ENCODE data around the gene GRID2IP.
"Not testable (repeated sequence)": the region's sequence is repeated elsewhere in the genome, so short reads cannot be mapped to it uniquely, and the experiment has no call there.

GRID2IP gene

DNA sequence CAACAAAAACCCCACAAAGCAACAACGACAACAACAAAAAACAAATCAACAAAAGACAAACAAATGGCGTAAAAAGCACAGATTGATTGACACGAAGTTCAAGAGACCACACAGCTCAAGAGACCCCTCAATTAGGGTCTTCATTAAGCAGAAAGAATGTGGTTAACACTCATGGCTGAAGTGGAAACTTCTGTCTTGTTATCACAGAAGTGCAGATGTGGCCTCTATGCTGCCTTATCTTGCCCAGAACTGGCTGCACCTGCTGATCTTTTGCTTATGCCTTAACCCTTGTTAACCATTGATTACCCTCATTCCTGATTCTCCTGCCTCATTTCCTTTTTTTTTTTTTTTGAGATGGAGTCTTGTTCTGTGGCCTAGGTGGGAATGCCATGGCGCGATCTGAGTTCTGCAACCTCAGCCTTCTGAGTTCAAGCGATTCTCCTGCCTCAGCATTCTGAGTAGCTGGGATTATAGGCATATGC, 100.0 kb downstream of the GRID2IP start:
- no peak overlapping the region for H3K27ac ChIP-seq (ENCODE audit: poor library complexity, severe bottlenecking)
- H3K9me3 ChIP-seq (ENCODE audit: severe bottlenecking) = no peaks in the 10 kb centered on the region
- DNase-seq (ENCODE audit: low spot score) = no peak
- peaks cover 19% of the 10 kb centered on the region for H3K4me1 ChIP-seq (ENCODE audit: insufficient read depth, poor library complexity, severe bottlenecking)
- TF ChIP-seq, protein P1, sequence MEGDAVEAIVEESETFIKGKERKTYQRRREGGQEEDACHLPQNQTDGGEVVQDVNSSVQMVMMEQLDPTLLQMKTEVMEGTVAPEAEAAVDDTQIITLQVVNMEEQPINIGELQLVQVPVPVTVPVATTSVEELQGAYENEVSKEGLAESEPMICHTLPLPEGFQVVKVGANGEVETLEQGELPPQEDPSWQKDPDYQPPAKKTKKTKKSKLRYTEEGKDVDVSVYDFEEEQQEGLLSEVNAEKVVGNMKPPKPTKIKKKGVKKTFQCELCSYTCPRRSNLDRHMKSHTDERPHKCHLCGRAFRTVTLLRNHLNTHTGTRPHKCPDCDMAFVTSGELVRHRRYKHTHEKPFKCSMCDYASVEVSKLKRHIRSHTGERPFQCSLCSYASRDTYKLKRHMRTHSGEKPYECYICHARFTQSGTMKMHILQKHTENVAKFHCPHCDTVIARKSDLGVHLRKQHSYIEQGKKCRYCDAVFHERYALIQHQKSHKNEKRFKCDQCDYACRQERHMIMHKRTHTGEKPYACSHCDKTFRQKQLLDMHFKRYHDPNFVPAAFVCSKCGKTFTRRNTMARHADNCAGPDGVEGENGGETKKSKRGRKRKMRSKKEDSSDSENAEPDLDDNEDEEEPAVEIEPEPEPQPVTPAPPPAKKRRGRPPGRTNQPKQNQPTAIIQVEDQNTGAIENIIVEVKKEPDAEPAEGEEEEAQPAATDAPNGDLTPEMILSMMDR (IDR thresholded peaks at IDR 0.05; ENCODE audit: poor library complexity, severe bottlenecking) = no peak
- no peak overlapping the region for H3K4me3 ChIP-seq (ENCODE audit: severe bottlenecking)
- no peak for ATAC-seq (ENCODE audit: low read depth)
- no peaks in the 10 kb centered on the region for H3K27me3 ChIP-seq (ENCODE audit: insufficient read depth, poor library complexity, severe bottlenecking)
- no peaks in the 10 kb centered on the region for H3K36me3 ChIP-seq (ENCODE audit: low read depth)

DNA sequence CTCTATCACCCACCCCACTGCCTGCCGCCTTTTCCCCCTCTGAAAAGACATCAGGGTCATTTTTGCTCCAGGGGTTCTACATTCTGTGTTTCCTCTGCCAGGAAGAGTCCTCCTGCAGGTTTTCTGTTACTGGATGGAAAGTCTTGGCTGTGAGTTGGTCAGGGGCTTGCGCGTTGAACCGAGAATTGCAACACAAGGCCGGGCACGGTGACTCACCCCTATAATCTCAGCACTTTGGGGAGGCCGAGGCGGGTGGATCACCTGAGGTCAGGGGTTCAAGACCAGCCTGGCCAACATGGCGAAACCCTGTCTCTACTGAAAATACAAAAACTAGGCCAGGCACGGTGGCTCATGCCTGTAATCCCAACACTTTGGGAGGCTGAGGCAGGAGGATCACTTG, 100.7 kb downstream of the GRID2IP start:
- H3K27me3 ChIP-seq (ENCODE audit: insufficient read depth, poor library complexity, severe bottlenecking); ATAC-seq (ENCODE audit: low read depth); DNase-seq (ENCODE audit: low spot score); H3K36me3 ChIP-seq (ENCODE audit: low read depth); H3K4me3 ChIP-seq (ENCODE audit: severe bottlenecking); H3K9me3 ChIP-seq (ENCODE audit: severe bottlenecking): not testable (repeated sequence)
- peak overlapping the region; percentile 33 for H3K27ac ChIP-seq (ENCODE audit: poor library complexity, severe bottlenecking)
- peaks cover 19% of the 10 kb centered on the region for H3K4me1 ChIP-seq (ENCODE audit: insufficient read depth, poor library complexity, severe bottlenecking)

DNA sequence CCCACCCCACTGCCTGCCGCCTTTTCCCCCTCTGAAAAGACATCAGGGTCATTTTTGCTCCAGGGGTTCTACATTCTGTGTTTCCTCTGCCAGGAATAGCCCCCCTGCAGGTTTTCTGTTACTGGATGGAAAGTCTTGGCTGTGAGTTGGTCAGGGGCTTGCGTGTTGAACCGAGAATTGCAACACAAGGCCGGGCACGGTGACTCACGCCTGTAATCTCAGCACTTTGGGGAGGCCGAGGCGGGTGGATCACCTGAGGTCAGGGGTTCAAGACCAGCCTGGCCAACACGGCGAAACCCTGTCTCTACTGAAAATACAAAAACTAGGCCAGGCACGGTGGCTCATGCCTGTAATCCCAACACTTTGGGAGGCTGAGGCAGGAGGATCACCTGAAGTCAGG, 101.4 kb downstream of the GRID2IP start:
- Histone ChIP-seq H3K27ac (ENCODE audit: poor library complexity, severe bottlenecking) (peak overlapping the region; percentile 33), H3K4me1 (ENCODE audit: insufficient read depth, poor library complexity, severe bottlenecking) (peaks cover 19% of the 10 kb centered on the region), H3K36me3 (ENCODE audit: low read depth) (peaks cover 11% of the 10 kb centered on the region)
- not testable (repeated sequence) for DNase-seq (ENCODE audit: low spot score); ATAC-seq (ENCODE audit: low read depth); H3K9me3 ChIP-seq (ENCODE audit: severe bottlenecking); H3K27me3 ChIP-seq (ENCODE audit: insufficient read depth, poor library complexity, severe bottlenecking); H3K4me3 ChIP-seq (ENCODE audit: severe bottlenecking)

DNA sequence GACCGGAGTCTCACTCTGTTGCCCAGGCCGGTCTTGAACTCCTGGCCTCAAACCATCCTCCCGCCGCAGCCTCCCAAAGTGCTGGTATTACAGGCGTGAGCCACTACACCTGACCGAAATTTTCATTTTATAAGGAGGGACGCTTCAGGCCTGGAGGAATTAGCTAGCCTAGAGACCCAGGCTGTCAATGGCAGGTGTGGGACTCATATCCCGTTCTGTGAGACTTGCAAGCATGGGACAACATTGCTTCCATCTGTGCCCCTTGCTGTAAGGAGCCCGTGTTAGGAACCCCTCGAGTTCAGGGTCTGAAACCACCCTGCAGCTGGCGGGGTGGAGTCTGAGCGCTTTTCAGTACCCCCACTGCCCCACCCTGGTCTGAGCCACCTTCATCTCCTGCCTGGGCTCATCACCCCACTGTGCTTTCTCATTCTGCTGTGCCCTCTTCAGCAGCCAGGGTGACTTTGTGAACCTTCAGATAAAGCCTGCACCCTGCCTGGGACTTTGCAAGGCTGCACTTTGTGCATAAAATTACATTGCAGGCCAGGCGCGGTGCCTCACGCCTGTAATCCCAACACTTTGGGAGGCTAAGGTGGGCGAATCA, 102.2 kb downstream of the GRID2IP start:
- H3K4me1 ChIP-seq (ENCODE audit: insufficient read depth, poor library complexity, severe bottlenecking) = peaks cover 22% of the 10 kb centered on the region
- peak overlapping the region; percentile 87 for H3K27ac ChIP-seq (ENCODE audit: poor library complexity, severe bottlenecking)
- no peaks in the 10 kb centered on the region for H3K27me3 ChIP-seq (ENCODE audit: insufficient read depth, poor library complexity, severe bottlenecking)
- ATAC-seq (ENCODE audit: low read depth) = no peak
- H3K9me3 ChIP-seq (ENCODE audit: severe bottlenecking) = no peaks in the 10 kb centered on the region
- DNase-seq (ENCODE audit: low spot score) = no peak
- H3K36me3 ChIP-seq (ENCODE audit: low read depth) = peaks cover 19% of the 10 kb centered on the region
- no peak overlapping the region for H3K4me3 ChIP-seq (ENCODE audit: severe bottlenecking)
- TF ChIP-seq, protein P1 (IDR thresholded peaks at IDR 0.05; ENCODE audit: poor library complexity, severe bottlenecking) = no peak

DNA sequence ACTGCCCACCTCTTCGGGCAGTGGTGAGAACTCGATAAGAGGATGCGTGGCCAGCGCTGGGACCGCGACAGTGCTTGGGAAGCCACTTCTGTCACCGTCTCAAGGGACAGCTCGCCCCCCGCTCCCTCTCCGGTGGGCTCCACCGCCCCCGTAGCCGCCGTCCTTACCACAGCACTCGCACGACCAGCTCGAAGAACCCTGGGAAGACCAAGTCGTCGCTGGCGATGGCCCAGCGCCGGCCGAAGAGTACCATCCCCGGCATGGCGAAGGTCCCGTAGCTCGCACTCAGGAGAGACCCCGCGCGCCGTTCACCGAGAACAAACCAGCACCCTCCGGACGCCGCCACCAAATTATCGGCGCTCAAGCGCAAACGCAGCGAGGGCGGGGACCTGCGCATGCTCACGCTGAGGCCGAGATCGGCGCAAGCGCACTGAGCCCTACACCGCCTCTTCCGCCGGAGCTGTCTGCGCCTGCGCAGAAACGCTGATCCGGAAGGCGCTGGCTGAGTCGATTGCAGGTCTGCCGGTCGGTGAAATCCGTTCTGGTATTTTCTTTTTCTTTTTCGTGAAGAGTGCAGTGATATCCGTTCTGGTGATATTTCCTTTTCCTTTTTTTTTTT, 103.6 kb downstream of the GRID2IP start, which contains the start of gene DAGLB:
Gene DAGLB, minus strand, starts transcription at position 374 of the 619 bp plus-strand sequence. Its CDS starts 112 bp downstream, at position 262.
- Histone ChIP-seq H3K4me1 (ENCODE audit: insufficient read depth, poor library complexity, severe bottlenecking) (peaks cover 22% of the 10 kb centered on the region), H3K27ac (ENCODE audit: poor library complexity, severe bottlenecking) (peak within 1 kb of the TSS; percentile 87), H3K9me3 (ENCODE audit: severe bottlenecking) (no peaks in the 10 kb centered on the region), H3K27me3 (ENCODE audit: insufficient read depth, poor library complexity, severe bottlenecking) (no peaks in the 10 kb centered on the region), H3K36me3 (ENCODE audit: low read depth) (peaks cover 30% of the 10 kb centered on the region), H3K4me3 (ENCODE audit: severe bottlenecking) (peak within 1 kb of the TSS; percentile 76)
- ATAC-seq (ENCODE audit: low read depth) (peak; percentile 39), DNase-seq (ENCODE audit: low spot score) (peak; percentile 89)
- TF ChIP-seq, protein P1 (IDR thresholded peaks at IDR 0.05; ENCODE audit: poor library complexity, severe bottlenecking) = no peak

All from RWPE2 (cell line).